ENCODE data around the gene BAG5. TPM values are rescaled to one million over a fixed set of nuclear protein-coding genes. Genes with fewer than 3 reads are reported as not detected.
A peak's percentile ranks its signal among the peaks of the same experiment; 100 is the strongest.

The BAG5 gene
- total and polyA plus RNA-seq, 2 of the 8 experiments (the other 6 are each of a cell fraction or from before 2014, with no cell fraction given) = 7.4 to 29.5 TPM

- H4K91ac ChIP-seq (replicated peaks; ENCODE audit: insufficient read length, low read length) = no peak overlapping the region
- peaks cover 8 to 23% (median 17%) of the 10 kb centered on the region in 4 experiments; a peak in 7 of 8 replicates for H3K36me3 ChIP-seq (ENCODE audit: control insufficient read depth in 2 of 4, insufficient read depth in 4 of 4, low read length in 3 of 4)
- no peak overlapping the region for H3K4ac ChIP-seq (replicated peaks; ENCODE audit: insufficient read length, low read depth, low read length)
- H3K23ac ChIP-seq (ENCODE audit: insufficient read length) = no peak overlapping the region
- 75% methylated on average over 20 of the region's 20 CpGs; no CpG with 5 or more reads in 1 of the 2 experiments for WGBS, 2 experiments (ENCODE audit: extremely low coverage in 1 of 2, insufficient coverage in 1 of 2, insufficient read length in 1 of 2, insufficient replicate concordance in 2 of 2, low coverage in 1 of 2, low lambda C conversion rate in 2 of 2, missing lambda C conversion rate in 1 of 2)
- H3K4me1 ChIP-seq (replicated peaks in 1 of 4; ENCODE audit: control insufficient read depth in 3 of 4, insufficient read depth in 4 of 4, low read length in 3 of 4) = peaks cover 0 to 23% (median 16%) of the 10 kb centered on the region in 4 experiments; a peak in 6 of 7 replicates
- no peak overlapping the region for H2BK12ac ChIP-seq (ENCODE audit: low read depth, low read length)
- peak overlapping the region; percentile 52; the same call in 1 of the 2 replicates for H2BK5ac ChIP-seq (ENCODE audit: low read depth, low read length)
- TF ChIP-seq ZNF274 (IDR thresholded peaks at IDR 0.05; ENCODE audit: borderline replicate concordance, extremely low read depth, low read length) = no peak
- TF ChIP-seq SIRT6 (IDR thresholded peaks at IDR 0.05; ENCODE audit: low read length) = no peak
- peak; percentile 11; the same call in 1 of the 2 replicates for TF ChIP-seq POLR2AphosphoS5 (IDR thresholded peaks at IDR 0.05; ENCODE audit: low read depth, low read length)
- 0 out of 3 replicates have a peak, but pooled peaks of 1 of the 2 experiments have one; percentile 3 for TF ChIP-seq POLR2A (IDR thresholded peaks at IDR 0.05; ENCODE audit: control extremely low read depth in 1 of 2, low read depth in 2 of 2, low read length in 2 of 2)
- ChIA-PET CTCF (ENCODE audit: partially characterized antibody) (interaction anchor here (1.1 to 31.3 kb wide), 11 partner anchors 8 to 196 kb away, joined by 3 to 921 read pairs (median 5); partner anchors contain the start of genes BAG5 and TRMT61A), POLR2A (ENCODE audit: partially characterized antibody) (interaction anchor here (0.9 to 12.6 kb wide), 8 partner anchors 7 to 187 kb away, joined by 3 to 844 read pairs (median 5); partner anchors contain the start of gene TRMT61A)
- no peak overlapping the region for H3K56ac ChIP-seq (replicated peaks; ENCODE audit: insufficient read length, low read depth, low read length)
- H3K27ac ChIP-seq (ENCODE audit: low read depth, low read length) = no peak overlapping the region
- H3K9ac ChIP-seq (replicated peaks in 1 of 4; ENCODE audit: extremely low read depth in 1 of 4, low read depth in 3 of 4, low read length in 3 of 4) = no peak overlapping the region; a peak in 1 of 7 replicates
- H2BK120ac ChIP-seq (replicated peaks; ENCODE audit: low read depth, low read length) = no peak overlapping the region
- H3K79me1 ChIP-seq (ENCODE audit: low read depth, low read length) = no peaks in the 10 kb centered on the region
- peaks cover 0 to 2% of the 10 kb centered on the region in 2 experiments; a peak in 1 of 4 replicates for H3K79me2 ChIP-seq (ENCODE audit: control insufficient read depth in 1 of 2, insufficient read depth in 2 of 2, low read length in 2 of 2)
- peak overlapping the region; percentile 32; the same call in 1 of the 2 replicates for H3K18ac ChIP-seq (ENCODE audit: extremely low read depth, low read length)
- H2AFZ ChIP-seq (ENCODE audit: low read length) = no peak overlapping the region
- H2AK5ac ChIP-seq (ENCODE audit: low read depth, low read length) = no peak overlapping the region
- H3K4me2 ChIP-seq (ENCODE audit: insufficient read depth in 1 of 2, low read depth in 2 of 2, low read length in 2 of 2) = no peak overlapping the region
- H2BK20ac ChIP-seq (ENCODE audit: low read length) = no peak overlapping the region
- H4K8ac ChIP-seq (ENCODE audit: extremely low read depth, insufficient read depth, low read length) = 0 out of 2 replicates have a peak overlapping the region, but pooled peaks have one; percentile 11
- DNase-seq (ENCODE audit: low read depth in 1 of 2, low spot score in 2 of 2) (peak in 1 of 2 experiments; percentile 67), FAIRE-seq (no peak)
- H3K14ac ChIP-seq (ENCODE audit: insufficient read length) = no peak overlapping the region
- H3K9me3 ChIP-seq (ENCODE audit: insufficient read depth in 2 of 2, low read depth in 1 of 2, low read length in 1 of 2) = no peaks in the 10 kb centered on the region
- peaks cover 10 to 21% of the 10 kb centered on the region in 2 experiments for H4K20me1 ChIP-seq (replicated peaks in 1 of 2; ENCODE audit: control insufficient read depth in 1 of 2, insufficient read depth in 2 of 2, low read length in 2 of 2)
- peak overlapping the region; percentile 53; the same call in 1 of the 2 replicates for H2BK15ac ChIP-seq (ENCODE audit: low read length)
- no peak overlapping the region for H4K5ac ChIP-seq (ENCODE audit: insufficient read length, low read depth, low read length)
- H3K23me2 ChIP-seq (ENCODE audit: low read depth, low read length) = peaks cover 10% of the 10 kb centered on the region; the same call in 1 of the 2 replicates
- H3K27me3 ChIP-seq (replicated peaks in 1 of 4; ENCODE audit: control insufficient read depth in 3 of 4, extremely low read depth in 1 of 4, insufficient read depth in 3 of 4, low read length in 3 of 4) = no peaks in the 10 kb centered on the region
- no peak overlapping the region for H3K4me3 ChIP-seq (ENCODE audit: extremely low read depth in 1 of 4, insufficient read depth in 2 of 4, low read depth in 3 of 4, low read length in 4 of 4)
Observed at GRCh38 chr14:103517721-103518421, 44.6 kb downstream of the BAG5 start.

Data from H1 (cell line).